HCT116 (cell line): Measurements from ENCODE around the gene MAP2K3. TPM values are rescaled to one million over a fixed set of nuclear protein-coding genes. Genes with fewer than 3 reads are reported as not detected.

ENCODE experiments used
- ATAC-seq: fragments of 200-7000 bp; cut with Tn5 transposase; 2 replicates; pipeline ENCODE4 v1.9.1; 2020; ENCODE audit warnings: mild to moderate bottlenecking, moderate library complexity
- BruUV-seq: library from RNA; stranded (reverse); fragments of 400-500 nt; replicated peaks from 2 replicates; lab custom pipeline; 2021; lab: Mats Ljungman, UMichigan
- CTCF ChIA-PET: fragments of 300-600 bp; sonication (Branson Sonifier 250); formaldehyde crosslinking; loops from one replicate; lab custom pipeline; 2021; ENCODE audit warnings: antibody characterized with exemption; lab: Charles Lee
- POLR2A ChIA-PET: fragments of 300-600, 350-600 bp; sonication (Branson Sonifier 250); formaldehyde crosslinking; loops from one replicate; lab custom pipeline; 2021; ENCODE audit warnings: antibody characterized with exemption; lab: Charles Lee
- RAD21 ChIA-PET, 2 experiments: fragments of 300-600 bp; sonication (Branson Sonifier 250); formaldehyde crosslinking; loops; one replicate each; lab custom pipeline; 2023; ENCODE audit warnings: low total read pairs in 2 of 2; ENCODE audit not compliant: uncharacterized antibody in 2 of 2, unreplicated experiment in 2 of 2, low non-redundant PET in 1 of 2; lab: Charles Lee
- DNase-seq: peaks from one replicate; pipeline ENCODE4 v3.0.0-alpha.2; 2010; ENCODE audit warnings: low read depth, low spot score
- H2AFZ ChIP-seq: fragments of 200-600 bp; shearing (Covaris generic), sonication (generic); 2 replicates; pipeline ENCODE4 v1.6.1; 2017; ENCODE audit warnings: low read depth, mixed run types, mixed read lengths, antibody characterized with exemption, low read length; ENCODE audit not compliant: poor library complexity, severe bottlenecking
- H3K27ac ChIP-seq: 2 replicates; pipeline ENCODE4 v1.5.1; 2012; ENCODE audit warnings: low read depth, low read length
- H3K27me3 ChIP-seq: fragments of 200-600 bp; sonication (generic); 2 replicates; pipeline ENCODE4 v1.6.1; 2016; ENCODE audit warnings: mixed run types, low read length, mixed read lengths; ENCODE audit not compliant: insufficient read depth
- H3K36me3 ChIP-seq, 2 experiments: fragments of 200-500 bp in 1 of 2; fragments of 200-600 bp in 1 of 2; sonication (Bioruptor generic) in 1 of 2; sonication (generic) in 1 of 2; 2 replicates each; pipeline versions ENCODE4 v1.5.1 to v1.6.1; 2014 to 2016; ENCODE audit warnings: low read length in 2 of 2, inconsistent platforms in 1 of 2, mixed read lengths in 1 of 2, mixed run types in 1 of 2; ENCODE audit not compliant: insufficient read depth in 2 of 2, control insufficient read depth in 1 of 2
- H3K4me1 ChIP-seq, 2 experiments: fragments of 200-600 bp in 1 of 2; sonication (generic) in 1 of 2; 2 replicates each; pipeline versions ENCODE4 v1.5.1 to v1.6.1; 2012 to 2017; ENCODE audit warnings: low read length in 2 of 2, inconsistent platforms in 1 of 2, mild to moderate bottlenecking in 1 of 2, mixed read lengths in 1 of 2, mixed run types in 1 of 2, moderate library complexity in 1 of 2; ENCODE audit not compliant: insufficient read depth in 2 of 2, control insufficient read depth in 1 of 2
- H3K4me2 ChIP-seq: fragments of 200-600 bp; sonication (generic); 2 replicates; pipeline ENCODE4 v1.6.1; 2017; ENCODE audit warnings: mixed run types, low read length, mixed read lengths
- H3K4me3 ChIP-seq, 2 experiments: fragments of 200-600 bp in 1 of 2; sonication (generic) in 1 of 2; replicated peaks in 1 of 2; 2 replicates each; pipeline ENCODE4 v1.5.1; 2011 to 2016; ENCODE audit warnings: low read length in 2 of 2, control low read depth in 1 of 2, low read depth in 1 of 2, mild to moderate bottlenecking in 1 of 2, mixed read lengths in 1 of 2, mixed run types in 1 of 2
- H3K79me2 ChIP-seq: fragments of 200-600 bp; sonication (generic); 2 replicates; pipeline ENCODE4 v1.6.1; 2017; ENCODE audit warnings: mild to moderate bottlenecking, mixed run types, low read length, moderate library complexity, mixed read lengths; ENCODE audit not compliant: insufficient read depth
- H3K9ac ChIP-seq: fragments of 200-600 bp; sonication (generic); 2 replicates; pipeline ENCODE4 v1.6.1; 2016; ENCODE audit warnings: low read length, mixed read lengths
- H3K9me2 ChIP-seq: fragments of 200-600 bp; sonication (generic), shearing (Covaris generic); 2 replicates; pipeline ENCODE4 v1.6.1; 2017; ENCODE audit warnings: mixed run types, mild to moderate bottlenecking, moderate library complexity; ENCODE audit not compliant: insufficient read depth
- H3K9me3 ChIP-seq, 2 experiments: fragments of 200-500 bp in 1 of 2; fragments of 200-600 bp in 1 of 2; sonication (Bioruptor generic) in 1 of 2; sonication (generic) in 1 of 2; 2 replicates each; pipeline ENCODE4 v1.6.1; 2014 to 2017; ENCODE audit warnings: low read length in 2 of 2, mixed read lengths in 2 of 2, inconsistent platforms in 1 of 2, low read depth in 1 of 2, mild to moderate bottlenecking in 1 of 2, mixed run types in 1 of 2, moderate library complexity in 1 of 2; ENCODE audit not compliant: control insufficient read depth in 1 of 2, insufficient read depth in 1 of 2
- H4K20me1 ChIP-seq: fragments of 200-600 bp; sonication (generic), shearing (Covaris generic); 2 replicates; pipeline ENCODE4 v1.6.1; 2017; ENCODE audit warnings: mixed run types, mild to moderate bottlenecking, moderate library complexity; ENCODE audit not compliant: insufficient read depth
- CEBPB ChIP-seq: IDR thresholded peaks from 2 replicates; pipeline ENCODE4 v1.6.1; 2012; ENCODE audit warnings: low read depth
- EZH2 ChIP-seq: fragments of 200-600 bp; sonication (generic); IDR thresholded peaks from 2 replicates; pipeline ENCODE4 v1.6.1; 2017; ENCODE audit warnings: antibody characterized with exemption, mixed run types
- FOSL1 ChIP-seq: IDR thresholded peaks from 2 replicates; pipeline ENCODE4 v1.6.1; 2012; ENCODE audit warnings: low read depth
- POLR2AphosphoS5 ChIP-seq: IDR thresholded peaks from 2 replicates; pipeline ENCODE4 v1.6.1; 2011; ENCODE audit warnings: mild to moderate bottlenecking, low read depth, low read length, moderate library complexity
- SRF ChIP-seq: IDR thresholded peaks from 2 replicates; pipeline ENCODE4 v1.6.1; 2012; ENCODE audit warnings: low read depth
- intact Hi-C: fragments of 100-400 bp; cut with micrococcal nuclease; formaldehyde crosslinking; loops from 2 replicates; pipeline ENCODE4 v1.10.0; 2022
- total RNA-seq: library from RNA; stranded (reverse); gene quantifications from one replicate; pipeline ENCODE4 v1.2.1, GENCODE V29; 2021; ENCODE audit not compliant: unreplicated experiment
- TF ChIP-seq, protein P1 (sequence below): IDR thresholded peaks from 2 replicates; pipeline ENCODE4 v1.6.1; 2012
- TF ChIP-seq, protein P2 (sequence below), 3 experiments: fragments of 200-600 bp in 1 of 3; sonication (generic) in 1 of 3; IDR thresholded peaks in 2 of 3; conservative IDR thresholded peaks in 1 of 3; 2 replicates each; pipeline ENCODE4 v1.5.1; 2012 to 2017; ENCODE audit warnings: low read depth in 2 of 3, low read length in 2 of 3, antibody characterized with exemption in 1 of 3, borderline replicate concordance in 1 of 3, control low read depth in 1 of 3, mild to moderate bottlenecking in 1 of 3, mixed read lengths in 1 of 3, mixed run types in 1 of 3, moderate library complexity in 1 of 3; ENCODE audit not compliant: insufficient read depth in 1 of 3
- TF ChIP-seq, protein P3 (sequence below): IDR thresholded peaks from 2 replicates; pipeline ENCODE4 v1.6.1; 2012

MAP2K3 gene
- total RNA-seq, 1 experiment from 2014 or later, result 96.7 TPM

DNA sequence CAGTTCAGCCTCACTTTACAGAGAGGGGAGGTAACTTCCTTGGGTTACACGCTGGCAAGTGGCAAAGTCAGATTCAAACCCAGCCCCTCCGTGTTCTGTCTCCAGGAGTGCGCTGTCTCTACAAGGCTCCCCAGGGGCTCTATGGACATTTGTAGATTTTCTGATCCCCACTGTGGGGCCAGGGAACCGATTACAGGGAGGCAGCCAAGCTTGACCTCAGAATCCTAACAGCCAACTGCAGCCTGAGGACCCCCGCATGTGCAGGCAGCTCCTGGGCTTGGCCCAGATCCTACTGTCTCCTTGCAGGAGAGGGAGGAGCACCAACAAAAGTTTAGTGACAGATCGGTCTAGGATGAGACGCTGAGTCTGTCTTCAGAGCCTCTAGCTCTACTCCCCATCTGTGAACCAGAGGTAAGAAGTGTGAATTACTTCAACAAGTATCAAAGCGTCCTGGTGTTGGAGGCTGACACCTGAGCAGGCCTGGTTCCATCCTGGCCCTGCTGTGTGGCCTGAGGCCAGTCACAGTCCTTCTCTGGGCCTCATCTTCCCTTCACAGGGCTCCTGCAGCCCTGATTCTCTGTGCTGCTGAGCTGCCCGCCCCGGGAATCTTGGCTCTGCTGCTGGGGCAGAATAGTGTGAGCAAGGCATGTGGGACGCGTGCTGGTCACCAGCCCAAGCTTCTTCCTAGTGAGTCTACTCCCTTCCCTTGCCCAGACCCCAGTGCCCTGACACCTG, 22.1 kb upstream of the MAP2K3 start:
- no peaks in the 10 kb centered on the region for H3K79me2 ChIP-seq
- no peaks in the 10 kb centered on the region for H3K36me3 ChIP-seq
- no peaks in the 10 kb centered on the region for H3K27me3 ChIP-seq
- no peak overlapping the region for H3K27ac ChIP-seq
- no peak overlapping the region for H3K4me3 ChIP-seq
- H3K9me3 ChIP-seq, result no peaks in the 10 kb centered on the region
- CTCF ChIA-PET, result interaction anchor here (0.8 kb wide), 1 partner anchor 20 kb away, joined by 3 read pairs; no protein-coding TSS in a partner anchor
- no TSS peak for BruUV-seq
- no peak for ATAC-seq
- RAD21 ChIA-PET, result no interaction called here
- TF ChIP-seq FOSL1 (no peak), CEBPB (no peak)
- TF ChIP-seq, all 23 proteins: peak for 0
- H3K4me2 ChIP-seq, result no peak overlapping the region
- POLR2A ChIA-PET, result no interaction called here
- no peaks in the 10 kb centered on the region for H4K20me1 ChIP-seq
- H3K9ac ChIP-seq, result no peak overlapping the region
- intact Hi-C loops, result no loop called here
- H3K9me2 ChIP-seq, result no peaks in the 10 kb centered on the region
- H2AFZ ChIP-seq, result no peak overlapping the region
- no peak for DNase-seq
- H3K4me1 ChIP-seq, result 0 out of 4 replicates have a peak, but pooled peaks cover 0 to 1% of the 10 kb centered on the region in 2 experiments

DNA sequence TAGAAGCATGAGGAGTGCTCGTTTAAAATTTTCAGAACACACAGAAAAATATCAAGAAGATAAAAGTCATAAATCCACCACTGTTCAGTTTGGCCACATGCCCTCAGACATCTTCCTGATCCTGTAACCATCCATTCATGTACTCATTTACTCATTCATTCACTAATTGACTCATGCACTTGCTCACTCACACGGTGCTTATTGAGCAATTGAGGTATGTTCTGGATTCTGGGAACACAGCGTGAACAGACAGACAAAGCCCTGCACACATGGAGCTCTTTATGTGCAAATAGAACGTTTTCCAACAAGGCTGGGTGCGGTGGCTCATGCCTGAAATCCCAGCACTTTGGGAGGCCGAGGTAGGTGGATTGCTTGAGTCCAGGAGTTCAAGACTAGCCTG, 21.1 kb upstream of the MAP2K3 start:
- Histone ChIP-seq H3K4me3 (no peak overlapping the region), H3K9me3 (no peaks in the 10 kb centered on the region), H3K4me1 (no peaks in the 10 kb centered on the region), H3K27me3 (no peaks in the 10 kb centered on the region), H4K20me1 (no peaks in the 10 kb centered on the region), H3K9me2 (no peaks in the 10 kb centered on the region), H2AFZ (no peak overlapping the region), H3K9ac (no peak overlapping the region), H3K4me2 (no peak overlapping the region), H3K36me3 (no peaks in the 10 kb centered on the region), H3K27ac (no peak overlapping the region), H3K79me2 (no peaks in the 10 kb centered on the region)
- no TSS peak for BruUV-seq
- RAD21 ChIA-PET, result no interaction called here
- intact Hi-C loops, result no loop called here
- no peak for ATAC-seq
- POLR2A ChIA-PET, result no interaction called here
- no peak for DNase-seq
- CTCF ChIA-PET, result no interaction called here
- TF ChIP-seq, protein P1, sequence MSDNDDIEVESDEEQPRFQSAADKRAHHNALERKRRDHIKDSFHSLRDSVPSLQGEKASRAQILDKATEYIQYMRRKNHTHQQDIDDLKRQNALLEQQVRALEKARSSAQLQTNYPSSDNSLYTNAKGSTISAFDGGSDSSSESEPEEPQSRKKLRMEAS, result no peak
- TF ChIP-seq, protein P2, sequence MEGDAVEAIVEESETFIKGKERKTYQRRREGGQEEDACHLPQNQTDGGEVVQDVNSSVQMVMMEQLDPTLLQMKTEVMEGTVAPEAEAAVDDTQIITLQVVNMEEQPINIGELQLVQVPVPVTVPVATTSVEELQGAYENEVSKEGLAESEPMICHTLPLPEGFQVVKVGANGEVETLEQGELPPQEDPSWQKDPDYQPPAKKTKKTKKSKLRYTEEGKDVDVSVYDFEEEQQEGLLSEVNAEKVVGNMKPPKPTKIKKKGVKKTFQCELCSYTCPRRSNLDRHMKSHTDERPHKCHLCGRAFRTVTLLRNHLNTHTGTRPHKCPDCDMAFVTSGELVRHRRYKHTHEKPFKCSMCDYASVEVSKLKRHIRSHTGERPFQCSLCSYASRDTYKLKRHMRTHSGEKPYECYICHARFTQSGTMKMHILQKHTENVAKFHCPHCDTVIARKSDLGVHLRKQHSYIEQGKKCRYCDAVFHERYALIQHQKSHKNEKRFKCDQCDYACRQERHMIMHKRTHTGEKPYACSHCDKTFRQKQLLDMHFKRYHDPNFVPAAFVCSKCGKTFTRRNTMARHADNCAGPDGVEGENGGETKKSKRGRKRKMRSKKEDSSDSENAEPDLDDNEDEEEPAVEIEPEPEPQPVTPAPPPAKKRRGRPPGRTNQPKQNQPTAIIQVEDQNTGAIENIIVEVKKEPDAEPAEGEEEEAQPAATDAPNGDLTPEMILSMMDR (IDR thresholded peaks at IDR 0.05 in 2 of 3, conservative IDR thresholded peaks at IDR 0.05 in 1 of 3; ENCODE audit: borderline replicate concordance in 1 of 3, insufficient read depth in 1 of 3, low read depth in 2 of 3, low read length in 2 of 3), result no peak
- TF ChIP-seq SRF (no peak), EZH2 (no peak), POLR2AphosphoS5 (no peak)
- TF ChIP-seq, protein P3, sequence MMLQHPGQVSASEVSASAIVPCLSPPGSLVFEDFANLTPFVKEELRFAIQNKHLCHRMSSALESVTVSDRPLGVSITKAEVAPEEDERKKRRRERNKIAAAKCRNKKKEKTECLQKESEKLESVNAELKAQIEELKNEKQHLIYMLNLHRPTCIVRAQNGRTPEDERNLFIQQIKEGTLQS, result no peak
